Osteoblast (primary cell): ENCODE results near the gene MAPK8IP3. TPM values are rescaled to one million over a fixed set of nuclear protein-coding genes. Genes with fewer than 3 reads are reported as not detected.

Source experiments
- DNase-seq: peaks from one replicate; pipeline ENCODE4 v3.0.0; 2011; ENCODE audit warnings: low spot score, mixed read lengths; ENCODE audit not compliant: insufficient read length; ENCODE audit errors: missing footprints
- H2AFZ ChIP-seq: 2 replicates; pipeline ENCODE4 v1.6.0; 2011; ENCODE audit warnings: mild to moderate bottlenecking, low read length
- H3K27ac ChIP-seq: 2 replicates; pipeline ENCODE4 v1.5.1; 2011; ENCODE audit warnings: mild to moderate bottlenecking, low read depth, low read length, moderate library complexity
- H3K27me3 ChIP-seq: 2 replicates; pipeline ENCODE4 v1.6.0; 2012; ENCODE audit warnings: mild to moderate bottlenecking, control low read depth, inconsistent platforms, low read length, moderate library complexity; ENCODE audit not compliant: insufficient read depth
- H3K36me3 ChIP-seq: 2 replicates; pipeline ENCODE4 v1.5.1; 2011; ENCODE audit warnings: mild to moderate bottlenecking, low read length, control low read depth, moderate library complexity; ENCODE audit not compliant: insufficient read depth
- H3K4me1 ChIP-seq: 2 replicates; pipeline ENCODE4 v1.5.1; 2011; ENCODE audit warnings: mild to moderate bottlenecking, low read length, control low read depth, moderate library complexity; ENCODE audit not compliant: insufficient read depth
- H3K4me2 ChIP-seq: 2 replicates; pipeline ENCODE4 v1.6.0; 2011; ENCODE audit warnings: mild to moderate bottlenecking, low read length; ENCODE audit not compliant: insufficient read depth
- H3K4me3 ChIP-seq: fragments of 200-600 bp; sonication (generic); 3 replicates; pipeline ENCODE4 v1.5.1; 2012; ENCODE audit warnings: mild to moderate bottlenecking, low read length, inconsistent platforms; ENCODE audit not compliant: insufficient read depth
- H3K79me2 ChIP-seq: 2 replicates; pipeline ENCODE4 v1.6.0; 2012; ENCODE audit warnings: mild to moderate bottlenecking, low read length, control low read depth, inconsistent platforms; ENCODE audit not compliant: insufficient read depth
- H3K9me3 ChIP-seq: 2 replicates; pipeline ENCODE4 v1.5.1; 2011; ENCODE audit warnings: low read depth, low read length, control low read depth
- H4K20me1 ChIP-seq: 2 replicates; pipeline ENCODE4 v1.6.0; 2012; ENCODE audit warnings: mild to moderate bottlenecking, low read length, control low read depth; ENCODE audit not compliant: insufficient read depth
- total RNA-seq: library from RNA; depleted of rRNA; stranded (reverse); fragments of >200 nt; gene quantifications from 2 replicates; pipeline ENCODE4 v1.2.3, GENCODE V29; 2012
- TF ChIP-seq, protein P1 (sequence below): IDR thresholded peaks from 2 replicates; pipeline ENCODE4 v1.5.1; 2011; ENCODE audit warnings: mild to moderate bottlenecking, low read depth, low read length, moderate library complexity; ENCODE audit errors: extremely low read depth

The MAPK8IP3 gene
- total RNA-seq, 1 donor, result 64.1 TPM

DNA sequence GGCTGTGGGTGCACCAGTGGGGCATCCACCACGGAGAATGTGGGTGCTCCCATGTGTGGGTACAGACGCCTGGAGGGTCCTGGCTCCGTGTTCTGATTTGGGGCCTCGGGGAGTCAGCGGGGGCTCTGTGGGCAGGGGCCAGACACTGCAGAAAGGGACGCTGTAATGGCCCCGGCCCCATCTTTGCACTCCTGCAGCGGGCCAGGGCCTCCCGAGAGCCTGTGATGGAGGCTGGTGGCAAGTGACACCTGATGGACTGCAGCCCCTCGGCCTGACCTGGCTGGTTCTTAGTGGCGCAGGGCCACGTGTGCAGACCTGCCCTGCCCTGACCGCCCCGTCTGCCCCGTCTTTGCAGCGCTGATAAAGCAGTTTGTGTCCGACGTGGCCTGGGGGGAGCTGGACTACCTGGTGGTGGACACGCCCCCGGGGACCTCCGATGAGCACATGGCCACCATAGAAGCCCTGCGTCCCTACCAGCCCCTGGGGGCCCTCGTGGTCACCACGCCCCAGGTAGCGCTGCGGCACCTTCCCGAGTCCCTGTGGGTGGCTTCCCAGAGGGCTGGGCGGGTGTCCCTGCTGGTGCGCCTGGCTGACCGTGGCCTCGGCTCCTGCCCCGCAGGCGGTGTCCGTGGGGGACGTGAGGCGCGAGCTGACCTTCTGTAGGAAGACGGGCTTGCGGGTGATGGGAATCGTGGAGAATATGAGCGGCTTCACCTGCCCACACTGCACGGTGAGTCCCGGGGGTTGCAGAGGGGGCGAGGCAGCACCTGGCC is 81.5 kb downstream of the MAPK8IP3 start:
- Histone ChIP-seq H3K36me3 (peaks cover 16% of the 10 kb centered on the region), H2AFZ (no peak overlapping the region), H3K27ac (no peak overlapping the region), H3K4me2 (no peak overlapping the region), H3K27me3 (no peaks in the 10 kb centered on the region), H3K9me3 (no peaks in the 10 kb centered on the region), H3K79me2 (peaks cover 47% of the 10 kb centered on the region), H4K20me1 (peaks cover 26% of the 10 kb centered on the region), H3K4me3 (no peak overlapping the region), H3K4me1 (peaks cover 9% of the 10 kb centered on the region)
- TF ChIP-seq, protein P1, sequence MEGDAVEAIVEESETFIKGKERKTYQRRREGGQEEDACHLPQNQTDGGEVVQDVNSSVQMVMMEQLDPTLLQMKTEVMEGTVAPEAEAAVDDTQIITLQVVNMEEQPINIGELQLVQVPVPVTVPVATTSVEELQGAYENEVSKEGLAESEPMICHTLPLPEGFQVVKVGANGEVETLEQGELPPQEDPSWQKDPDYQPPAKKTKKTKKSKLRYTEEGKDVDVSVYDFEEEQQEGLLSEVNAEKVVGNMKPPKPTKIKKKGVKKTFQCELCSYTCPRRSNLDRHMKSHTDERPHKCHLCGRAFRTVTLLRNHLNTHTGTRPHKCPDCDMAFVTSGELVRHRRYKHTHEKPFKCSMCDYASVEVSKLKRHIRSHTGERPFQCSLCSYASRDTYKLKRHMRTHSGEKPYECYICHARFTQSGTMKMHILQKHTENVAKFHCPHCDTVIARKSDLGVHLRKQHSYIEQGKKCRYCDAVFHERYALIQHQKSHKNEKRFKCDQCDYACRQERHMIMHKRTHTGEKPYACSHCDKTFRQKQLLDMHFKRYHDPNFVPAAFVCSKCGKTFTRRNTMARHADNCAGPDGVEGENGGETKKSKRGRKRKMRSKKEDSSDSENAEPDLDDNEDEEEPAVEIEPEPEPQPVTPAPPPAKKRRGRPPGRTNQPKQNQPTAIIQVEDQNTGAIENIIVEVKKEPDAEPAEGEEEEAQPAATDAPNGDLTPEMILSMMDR, result no peak
- peak; percentile 67 for DNase-seq

DNA sequence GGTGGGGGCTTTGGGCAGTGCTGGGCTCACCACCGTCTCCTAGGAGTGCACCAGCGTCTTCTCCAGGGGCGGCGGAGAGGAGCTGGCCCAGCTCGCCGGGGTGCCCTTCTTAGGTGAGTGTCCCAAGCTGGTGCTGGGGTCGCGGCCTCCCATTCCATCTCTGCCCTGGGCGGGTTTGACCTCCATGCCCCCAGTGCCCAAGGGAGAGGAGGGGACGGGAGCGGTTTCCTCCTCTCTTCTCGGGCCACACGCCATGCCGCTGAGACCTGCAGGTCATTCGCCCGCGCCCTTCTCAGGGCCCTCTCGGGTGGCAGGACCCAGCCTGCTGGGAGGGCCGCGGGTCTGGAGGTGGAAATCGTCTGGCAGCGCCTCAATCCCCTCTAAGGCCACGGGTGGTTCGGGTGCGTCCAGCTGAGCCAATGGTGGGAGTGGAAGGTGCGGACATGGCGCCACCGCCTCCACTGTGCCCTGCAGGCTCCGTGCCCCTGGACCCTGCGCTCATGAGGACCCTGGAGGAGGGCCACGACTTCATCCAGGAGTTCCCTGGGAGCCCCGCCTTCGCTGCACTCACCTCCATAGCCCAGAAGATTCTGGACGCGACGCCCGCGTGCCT is 82.2 kb downstream of the MAPK8IP3 start:
- no peak overlapping the region for H3K27ac ChIP-seq
- peak; percentile 65 for DNase-seq
- H3K4me3 ChIP-seq, result no peak overlapping the region
- no peaks in the 10 kb centered on the region for H3K27me3 ChIP-seq
- H3K79me2 ChIP-seq, result peaks cover 46% of the 10 kb centered on the region
- TF ChIP-seq, protein P1, result no peak
- no peaks in the 10 kb centered on the region for H3K9me3 ChIP-seq
- peaks cover 16% of the 10 kb centered on the region for H3K36me3 ChIP-seq
- no peak overlapping the region for H2AFZ ChIP-seq
- H4K20me1 ChIP-seq, result peaks cover 26% of the 10 kb centered on the region
- no peak overlapping the region for H3K4me2 ChIP-seq
- H3K4me1 ChIP-seq, result peaks cover 9% of the 10 kb centered on the region

DNA sequence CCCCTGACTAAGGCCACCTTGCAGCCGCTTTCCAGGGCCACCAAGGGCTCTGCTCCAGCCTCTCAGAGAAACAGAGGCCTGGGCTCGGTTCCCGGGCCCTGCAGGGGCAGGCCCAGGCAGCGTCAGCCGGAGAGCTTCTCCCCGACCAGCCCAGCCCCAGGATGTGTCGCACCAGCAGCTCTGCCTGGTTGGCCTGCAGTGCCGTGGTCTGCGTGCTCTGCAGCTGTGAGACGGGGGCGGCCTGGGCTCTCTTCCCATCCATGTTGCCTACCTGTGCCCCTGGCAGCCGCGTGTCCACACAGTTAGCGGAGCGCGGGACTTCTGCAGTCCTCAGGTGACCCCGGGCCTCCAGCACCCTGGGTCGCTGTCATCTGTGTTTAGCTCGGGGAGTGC is 82.7 kb downstream of the MAPK8IP3 start:
- Histone ChIP-seq H2AFZ (no peak overlapping the region), H4K20me1 (peaks cover 26% of the 10 kb centered on the region), H3K36me3 (peaks cover 16% of the 10 kb centered on the region), H3K79me2 (peaks cover 43% of the 10 kb centered on the region), H3K27ac (no peak overlapping the region), H3K4me3 (no peak overlapping the region), H3K4me1 (peaks cover 5% of the 10 kb centered on the region), H3K4me2 (no peak overlapping the region), H3K9me3 (no peaks in the 10 kb centered on the region), H3K27me3 (no peaks in the 10 kb centered on the region)
- DNase-seq, result peak; percentile 76
- TF ChIP-seq, protein P1, result no peak

DNA sequence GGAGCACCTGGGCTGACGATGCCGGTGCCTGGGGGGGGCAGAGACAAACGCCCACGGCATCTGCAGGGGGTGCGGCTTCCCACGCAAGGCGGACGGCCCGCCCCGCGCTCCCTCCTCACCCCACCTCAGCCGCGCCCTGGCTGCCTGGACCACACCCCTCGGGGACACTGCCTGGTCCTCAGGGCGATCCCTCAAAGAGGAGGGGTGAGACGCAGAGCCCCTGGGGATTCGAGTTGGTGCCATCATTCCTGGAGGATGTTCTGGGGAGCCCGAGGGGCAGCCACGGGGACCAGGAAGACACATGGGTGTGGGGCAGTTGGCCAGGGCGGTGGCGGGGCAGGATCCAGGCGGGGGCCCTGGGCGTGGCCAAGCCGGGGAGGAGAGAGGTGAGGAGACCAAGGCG is 83.6 kb downstream of the MAPK8IP3 start:
- H4K20me1 ChIP-seq, result peaks cover 22% of the 10 kb centered on the region
- H3K4me3 ChIP-seq, result no peak overlapping the region
- TF ChIP-seq, protein P1, result no peak
- H3K36me3 ChIP-seq, result peaks cover 16% of the 10 kb centered on the region
- H2AFZ ChIP-seq, result no peak overlapping the region
- no peak overlapping the region for H3K4me2 ChIP-seq
- H3K79me2 ChIP-seq, result peaks cover 33% of the 10 kb centered on the region
- no peaks in the 10 kb centered on the region for H3K27me3 ChIP-seq
- DNase-seq, result peak; percentile 63
- no peaks in the 10 kb centered on the region for H3K4me1 ChIP-seq
- no peaks in the 10 kb centered on the region for H3K9me3 ChIP-seq
- H3K27ac ChIP-seq, result no peak overlapping the region
